HEK293 (cell line): Measurements from ENCODE around the gene OR10AG1.

Source experiments
- CTCF ChIA-PET: fragments of 350-600 bp; formaldehyde crosslinking; extraction: SDS; loops from one replicate; lab custom pipeline; 2021; ENCODE audit warnings: antibody characterized with exemption; lab: Yijun Ruan, JAX
- POLR2A ChIA-PET: fragments of 300-600 bp; formaldehyde crosslinking; extraction: SDS; loops from one replicate; lab custom pipeline; 2020; ENCODE audit warnings: antibody characterized with exemption, inconsistent platforms; lab: Yijun Ruan, JAX
- H3K27ac ChIP-seq: fragments of 200-500 bp; sonication (Bioruptor generic); 2 replicates; pipeline ENCODE4 v1.5.1; 2014; ENCODE audit warnings: low read depth, low read length, control low read depth, inconsistent platforms; ENCODE audit errors: extremely low read depth
- H3K36me3 ChIP-seq, 2 experiments: fragments of 200-500 bp in 1 of 2; sonication (Bioruptor generic) in 1 of 2; 1 replicate in 1 of 2; 2 replicates in 1 of 2; pipeline ENCODE4 v1.5.1; 2014 to 2017; ENCODE audit warnings: inconsistent platforms in 2 of 2, low read length in 2 of 2; ENCODE audit not compliant: control insufficient read depth in 2 of 2, insufficient read depth in 1 of 2
- H3K4me1 ChIP-seq: fragments of 200-500 bp; sonication (Bioruptor generic); 2 replicates; pipeline ENCODE4 v1.5.1; 2014; ENCODE audit warnings: mild to moderate bottlenecking, low read length, inconsistent platforms; ENCODE audit not compliant: control insufficient read depth, insufficient read depth
- H3K4me3 ChIP-seq: 2 replicates; pipeline ENCODE4 v1.5.1; 2011; ENCODE audit warnings: low read depth, mild to moderate bottlenecking, control low read depth, low read length, moderate library complexity
- H3K9me3 ChIP-seq: fragments of 200-500 bp; sonication (Bioruptor generic); 2 replicates; pipeline ENCODE4 v1.5.1; 2014; ENCODE audit warnings: low read depth, low read length, inconsistent platforms; ENCODE audit not compliant: control insufficient read depth, insufficient read depth
- EGR2 ChIP-seq: fragments of 450-650 bp; formaldehyde crosslinking; IDR thresholded peaks from 2 replicates; pipeline ENCODE4 v1.5.1; 2016; ENCODE audit warnings: low read depth, missing biosample characterization, missing genetic modification characterization
- FEZF1 ChIP-seq: fragments of 450-650 bp; formaldehyde crosslinking; IDR thresholded peaks from 2 replicates; pipeline ENCODE4 v1.5.1; 2016; ENCODE audit warnings: missing biosample characterization, missing genetic modification characterization
- GFI1B ChIP-seq: fragments of 450-650 bp; formaldehyde crosslinking; IDR thresholded peaks from 2 replicates; pipeline ENCODE4 v1.5.1; 2016; ENCODE audit warnings: missing biosample characterization, missing genetic modification characterization
- RBAK ChIP-seq: fragments of 450-650 bp; formaldehyde crosslinking; IDR thresholded peaks from 2 replicates; pipeline ENCODE4 v1.5.1; 2016; ENCODE audit warnings: missing biosample characterization, missing genetic modification characterization
- SCRT2 ChIP-seq: fragments of 450-650 bp; formaldehyde crosslinking; IDR thresholded peaks from 2 replicates; pipeline ENCODE4 v1.5.1; 2016; ENCODE audit warnings: missing biosample characterization, missing genetic modification characterization
- SP2 ChIP-seq: fragments of 450-650 bp; formaldehyde crosslinking; IDR thresholded peaks from 2 replicates; pipeline ENCODE4 v1.5.1; 2016; ENCODE audit warnings: missing biosample characterization, missing genetic modification characterization
- YY1 ChIP-seq: fragments of 450-650 bp; formaldehyde crosslinking; IDR thresholded peaks from 2 replicates; pipeline ENCODE4 v1.5.1; 2018; ENCODE audit warnings: missing biosample characterization, missing genetic modification characterization
- ZBTB1 ChIP-seq: fragments of 450-650 bp; formaldehyde crosslinking; IDR thresholded peaks from 2 replicates; pipeline ENCODE4 v1.5.1; 2016; ENCODE audit warnings: missing biosample characterization, missing genetic modification characterization
- ZNF157 ChIP-seq: fragments of 450-650 bp; formaldehyde crosslinking; IDR thresholded peaks from 2 replicates; pipeline ENCODE4 v1.5.1; 2016; ENCODE audit warnings: missing biosample characterization, missing genetic modification characterization
- ZNF23 ChIP-seq: fragments of 450-650 bp; formaldehyde crosslinking; IDR thresholded peaks from 2 replicates; pipeline ENCODE4 v1.5.1; 2016; ENCODE audit warnings: missing biosample characterization, missing genetic modification characterization, borderline replicate concordance
- ZNF292 ChIP-seq: fragments of 450-650 bp; formaldehyde crosslinking; IDR thresholded peaks from 2 replicates; pipeline ENCODE4 v1.5.1; 2016; ENCODE audit warnings: low read depth, missing biosample characterization, missing genetic modification characterization, borderline replicate concordance
- ZNF341 ChIP-seq: fragments of 450-650 bp; formaldehyde crosslinking; IDR thresholded peaks from 2 replicates; pipeline ENCODE4; 2016; ENCODE audit warnings: low read depth, missing biosample characterization, missing genetic modification characterization
- ZNF416 ChIP-seq: fragments of 450-650 bp; formaldehyde crosslinking; IDR thresholded peaks from 2 replicates; pipeline ENCODE4 v1.5.1; 2016; ENCODE audit warnings: missing biosample characterization, missing genetic modification characterization
- ZNF571 ChIP-seq: fragments of 450-650 bp; formaldehyde crosslinking; IDR thresholded peaks from 2 replicates; pipeline ENCODE4 v1.5.0; 2017; ENCODE audit warnings: missing biosample characterization, missing genetic modification characterization
- ZNF623 ChIP-seq: fragments of 450-650 bp; formaldehyde crosslinking; IDR thresholded peaks from 2 replicates; pipeline ENCODE4 v1.5.1; 2016; ENCODE audit warnings: missing biosample characterization, missing genetic modification characterization
- ZNF664 ChIP-seq: fragments of 450-650 bp; formaldehyde crosslinking; IDR thresholded peaks from 2 replicates; pipeline ENCODE4 v1.5.1; 2016; ENCODE audit warnings: missing biosample characterization, missing genetic modification characterization
- ZNF701 ChIP-seq: fragments of 450-650 bp; formaldehyde crosslinking; IDR thresholded peaks from 2 replicates; pipeline ENCODE4 v1.5.1; 2016; ENCODE audit warnings: missing biosample characterization, missing genetic modification characterization
- ZNF707 ChIP-seq: fragments of 450-650 bp; formaldehyde crosslinking; IDR thresholded peaks from 2 replicates; pipeline ENCODE4 v1.5.1; 2016; ENCODE audit warnings: missing biosample characterization, missing genetic modification characterization
- ZNF76 ChIP-seq: fragments of 450-650 bp; formaldehyde crosslinking; IDR thresholded peaks from 2 replicates; pipeline ENCODE4; 2016; ENCODE audit warnings: low read depth, missing biosample characterization, missing genetic modification characterization, borderline replicate concordance
- ZNF837 ChIP-seq: fragments of 450-650 bp; formaldehyde crosslinking; IDR thresholded peaks from 2 replicates; pipeline ENCODE4 v1.5.1; 2016; ENCODE audit warnings: missing biosample characterization, missing genetic modification characterization
- ZSCAN16 ChIP-seq: fragments of 450-650 bp; formaldehyde crosslinking; IDR thresholded peaks from 2 replicates; pipeline ENCODE4 v1.5.1; 2016; ENCODE audit warnings: missing biosample characterization, missing genetic modification characterization
- TF ChIP-seq, protein P1 (sequence below): fragments of 450-650 bp; formaldehyde crosslinking; IDR thresholded peaks from 2 replicates; pipeline ENCODE4 v1.5.1; 2016; ENCODE audit warnings: missing biosample characterization, missing genetic modification characterization
- TF ChIP-seq, protein P2 (sequence below): fragments of 450-650 bp; formaldehyde crosslinking; IDR thresholded peaks from 2 replicates; pipeline ENCODE4 v1.5.1; 2016; ENCODE audit warnings: missing biosample characterization, missing genetic modification characterization, borderline replicate concordance
- TF ChIP-seq, protein P3 (sequence below): fragments of 450-650 bp; formaldehyde crosslinking; IDR thresholded peaks from 2 replicates; pipeline ENCODE4 v1.5.1; 2016; ENCODE audit warnings: missing biosample characterization, missing genetic modification characterization
- TF ChIP-seq, protein P4 (sequence below): fragments of 450-650 bp; formaldehyde crosslinking; IDR thresholded peaks from 2 replicates; pipeline ENCODE4; 2016; ENCODE audit warnings: missing biosample characterization, missing genetic modification characterization
- TF ChIP-seq, protein P5 (sequence below): fragments of 450-650 bp; formaldehyde crosslinking; IDR thresholded peaks from 2 replicates; pipeline ENCODE4 v1.5.1; 2016; ENCODE audit warnings: missing biosample characterization, missing genetic modification characterization

Gene OR10AG1

GRCh38 chr11:55967914-55968313, 1.8 kb downstream of the OR10AG1 start (continued):
- TF ChIP-seq ZNF623 (tag by site-specific recombination) (no peak), ZNF23 (no peak), FEZF1 (no peak), GFI1B (tag by site-specific recombination) (no peak), ZNF157 (tag by site-specific recombination) (no peak), ZNF664 (tag by site-specific recombination) (no peak), ZNF292 (tag by site-specific recombination) (no peak)
- TF ChIP-seq, protein P1, sequence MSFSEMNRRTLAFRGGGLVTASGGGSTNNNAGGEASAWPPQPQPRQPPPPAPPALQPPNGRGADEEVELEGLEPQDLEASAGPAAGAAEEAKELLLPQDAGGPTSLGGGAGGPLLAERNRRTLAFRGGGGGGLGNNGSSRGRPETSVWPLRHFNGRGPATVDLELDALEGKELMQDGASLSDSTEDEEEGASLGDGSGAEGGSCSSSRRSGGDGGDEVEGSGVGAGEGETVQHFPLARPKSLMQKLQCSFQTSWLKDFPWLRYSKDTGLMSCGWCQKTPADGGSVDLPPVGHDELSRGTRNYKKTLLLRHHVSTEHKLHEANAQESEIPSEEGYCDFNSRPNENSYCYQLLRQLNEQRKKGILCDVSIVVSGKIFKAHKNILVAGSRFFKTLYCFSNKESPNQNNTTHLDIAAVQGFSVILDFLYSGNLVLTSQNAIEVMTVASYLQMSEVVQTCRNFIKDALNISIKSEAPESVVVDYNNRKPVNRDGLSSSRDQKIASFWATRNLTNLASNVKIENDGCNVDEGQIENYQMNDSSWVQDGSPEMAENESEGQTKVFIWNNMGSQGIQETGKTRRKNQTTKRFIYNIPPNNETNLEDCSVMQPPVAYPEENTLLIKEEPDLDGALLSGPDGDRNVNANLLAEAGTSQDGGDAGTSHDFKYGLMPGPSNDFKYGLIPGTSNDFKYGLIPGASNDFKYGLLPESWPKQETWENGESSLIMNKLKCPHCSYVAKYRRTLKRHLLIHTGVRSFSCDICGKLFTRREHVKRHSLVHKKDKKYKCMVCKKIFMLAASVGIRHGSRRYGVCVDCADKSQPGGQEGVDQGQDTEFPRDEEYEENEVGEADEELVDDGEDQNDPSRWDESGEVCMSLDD (tag by site-specific recombination) = no peak
- TF ChIP-seq, protein P2, sequence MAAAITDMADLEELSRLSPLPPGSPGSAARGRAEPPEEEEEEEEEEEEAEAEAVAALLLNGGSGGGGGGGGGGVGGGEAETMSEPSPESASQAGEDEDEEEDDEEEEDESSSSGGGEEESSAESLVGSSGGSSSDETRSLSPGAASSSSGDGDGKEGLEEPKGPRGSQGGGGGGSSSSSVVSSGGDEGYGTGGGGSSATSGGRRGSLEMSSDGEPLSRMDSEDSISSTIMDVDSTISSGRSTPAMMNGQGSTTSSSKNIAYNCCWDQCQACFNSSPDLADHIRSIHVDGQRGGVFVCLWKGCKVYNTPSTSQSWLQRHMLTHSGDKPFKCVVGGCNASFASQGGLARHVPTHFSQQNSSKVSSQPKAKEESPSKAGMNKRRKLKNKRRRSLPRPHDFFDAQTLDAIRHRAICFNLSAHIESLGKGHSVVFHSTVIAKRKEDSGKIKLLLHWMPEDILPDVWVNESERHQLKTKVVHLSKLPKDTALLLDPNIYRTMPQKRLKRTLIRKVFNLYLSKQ (tag by site-specific recombination) = no peak
- TF ChIP-seq, protein P3, sequence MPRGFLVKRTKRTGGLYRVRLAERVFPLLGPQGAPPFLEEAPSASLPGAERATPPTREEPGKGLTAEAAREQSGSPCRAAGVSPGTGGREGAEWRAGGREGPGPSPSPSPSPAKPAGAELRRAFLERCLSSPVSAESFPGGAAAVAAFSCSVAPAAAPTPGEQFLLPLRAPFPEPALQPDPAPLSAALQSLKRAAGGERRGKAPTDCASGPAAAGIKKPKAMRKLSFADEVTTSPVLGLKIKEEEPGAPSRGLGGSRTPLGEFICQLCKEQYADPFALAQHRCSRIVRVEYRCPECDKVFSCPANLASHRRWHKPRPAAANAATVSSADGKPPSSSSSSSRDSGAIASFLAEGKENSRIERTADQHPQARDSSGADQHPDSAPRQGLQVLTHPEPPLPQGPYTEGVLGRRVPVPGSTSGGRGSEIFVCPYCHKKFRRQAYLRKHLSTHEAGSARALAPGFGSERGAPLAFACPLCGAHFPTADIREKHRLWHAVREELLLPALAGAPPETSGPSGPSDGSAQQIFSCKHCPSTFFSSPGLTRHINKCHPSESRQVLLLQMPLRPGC = no peak

DNA sequence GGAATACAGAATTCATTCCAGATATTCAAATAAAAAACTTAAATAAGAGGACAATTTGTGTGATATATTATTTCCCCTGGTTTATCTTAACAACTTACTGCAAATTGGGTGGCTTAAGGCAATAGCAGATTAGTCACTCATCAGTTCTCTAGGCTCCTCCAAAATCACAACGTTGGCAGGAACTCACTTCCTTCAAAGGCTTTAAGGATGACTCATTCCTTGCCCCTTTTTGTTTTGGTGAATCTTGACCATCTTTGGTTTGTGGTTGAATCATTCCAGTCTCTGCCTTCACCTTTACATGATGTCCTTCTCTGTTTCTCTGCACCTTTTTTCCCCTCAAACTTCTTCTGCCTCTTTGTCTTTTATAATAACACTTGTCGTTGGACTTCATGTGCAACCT, 3.4 kb downstream of the OR10AG1 start:
- Histone ChIP-seq H3K36me3 (no peaks in the 10 kb centered on the region), H3K9me3 (no peaks in the 10 kb centered on the region), H3K4me3 (no peak overlapping the region), H3K27ac (no peak overlapping the region), H3K4me1 (no peaks in the 10 kb centered on the region)
- POLR2A ChIA-PET = no interaction called here
- CTCF ChIA-PET = no interaction called here
- TF ChIP-seq, protein P4, sequence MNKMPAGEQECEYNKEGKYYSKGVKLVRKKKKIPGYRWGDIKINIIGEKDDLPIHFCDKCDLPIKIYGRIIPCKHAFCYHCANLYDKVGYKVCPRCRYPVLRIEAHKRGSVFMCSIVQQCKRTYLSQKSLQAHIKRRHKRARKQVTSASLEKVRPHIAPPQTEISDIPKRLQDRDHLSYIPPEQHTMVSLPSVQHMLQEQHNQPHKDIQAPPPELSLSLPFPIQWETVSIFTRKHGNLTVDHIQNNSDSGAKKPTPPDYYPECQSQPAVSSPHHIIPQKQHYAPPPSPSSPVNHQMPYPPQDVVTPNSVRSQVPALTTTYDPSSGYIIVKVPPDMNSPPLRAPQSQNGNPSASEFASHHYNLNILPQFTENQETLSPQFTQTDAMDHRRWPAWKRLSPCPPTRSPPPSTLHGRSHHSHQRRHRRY = no peak
- TF ChIP-seq ZBTB1 (tag by site-specific recombination) (no peak), ZNF837 (tag by site-specific recombination) (no peak), ZNF571 (no peak)

DNA sequence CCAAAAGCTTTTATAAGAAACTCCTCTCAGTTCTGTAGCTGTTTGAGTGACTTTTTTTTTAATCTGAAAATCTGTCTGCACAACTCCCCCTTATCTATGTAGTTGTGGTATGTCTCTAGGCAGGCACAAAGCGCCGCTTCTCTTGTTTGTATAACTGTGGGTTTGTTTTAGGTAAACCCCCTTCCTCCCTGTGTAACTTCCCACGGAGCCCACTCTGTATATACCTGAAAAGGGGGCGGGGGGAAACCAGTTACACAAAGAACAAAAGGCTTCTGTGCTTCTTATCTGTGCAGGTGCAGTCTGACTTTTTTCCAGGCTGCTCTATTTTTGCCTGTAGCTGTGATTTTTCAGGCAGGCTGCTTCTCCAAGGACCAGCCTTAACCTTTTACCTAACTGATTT, 13.2 kb downstream of the OR10AG1 start:
- no peaks in the 10 kb centered on the region for H3K4me1 ChIP-seq
- H3K36me3 ChIP-seq = no peaks in the 10 kb centered on the region
- no peaks in the 10 kb centered on the region for H3K9me3 ChIP-seq
- TF ChIP-seq EGR2 (tag by site-specific recombination) = no peak
- no peak for TF ChIP-seq ZNF76 (tag by site-specific recombination)
- TF ChIP-seq ZSCAN16 = no peak
- no peak for TF ChIP-seq SCRT2 (tag by site-specific recombination)
- TF ChIP-seq ZNF341 (tag by site-specific recombination) = no peak
- TF ChIP-seq RBAK = no peak
- TF ChIP-seq SP2 = no peak
- TF ChIP-seq, protein P5, sequence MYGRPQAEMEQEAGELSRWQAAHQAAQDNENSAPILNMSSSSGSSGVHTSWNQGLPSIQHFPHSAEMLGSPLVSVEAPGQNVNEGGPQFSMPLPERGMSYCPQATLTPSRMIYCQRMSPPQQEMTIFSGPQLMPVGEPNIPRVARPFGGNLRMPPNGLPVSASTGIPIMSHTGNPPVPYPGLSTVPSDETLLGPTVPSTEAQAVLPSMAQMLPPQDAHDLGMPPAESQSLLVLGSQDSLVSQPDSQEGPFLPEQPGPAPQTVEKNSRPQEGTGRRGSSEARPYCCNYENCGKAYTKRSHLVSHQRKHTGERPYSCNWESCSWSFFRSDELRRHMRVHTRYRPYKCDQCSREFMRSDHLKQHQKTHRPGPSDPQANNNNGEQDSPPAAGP (tag by site-specific recombination) = no peak
- TF ChIP-seq ZNF701 (tag by site-specific recombination) = no peak
- no peak for TF ChIP-seq ZNF707
- no peak for TF ChIP-seq ZNF416
- no peak for TF ChIP-seq YY1 (tag by site-specific recombination)
- H3K4me3 ChIP-seq = no peak overlapping the region
- ChIA-PET CTCF (no interaction called here), POLR2A (no interaction called here)
- H3K27ac ChIP-seq = no peak overlapping the region
